Cerebellar cortex (tissue), 1 donor: ENCODE data around the gene ZNF574.

Experiments used
- DNase-seq: peaks from one replicate; pipeline ENCODE4 v3.0.0-alpha.2; 2015; ENCODE audit warnings: low spot score

The ZNF574 gene

DNA sequence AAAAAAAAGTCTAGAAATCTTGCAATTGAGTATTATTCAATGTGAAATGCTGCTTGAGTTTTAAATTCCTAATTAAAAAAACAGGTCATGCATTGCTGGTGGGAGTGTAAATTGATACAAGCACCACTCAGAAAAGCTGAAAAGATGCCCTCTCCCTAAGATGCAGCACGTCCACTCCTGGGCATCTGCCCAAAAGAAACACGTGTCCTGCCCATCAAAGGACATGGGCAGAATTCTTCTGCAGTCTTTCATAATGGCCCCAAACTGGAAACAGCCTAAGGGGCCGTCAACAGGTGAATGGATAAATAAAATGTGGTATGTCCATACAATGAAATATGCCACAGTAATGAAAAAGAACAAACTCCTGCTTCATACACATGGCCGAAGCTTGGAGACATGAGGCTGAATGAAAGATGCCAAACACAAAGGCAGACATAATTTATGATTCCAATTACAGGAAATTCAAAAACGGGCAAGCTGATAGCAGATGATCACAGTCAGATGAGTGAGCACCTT, 48.5 kb downstream of the ZNF574 start:
- no peak for DNase-seq

GRCh38 chr19:42125536-42125935, 49.6 kb downstream of the ZNF574 start:
- DNase-seq, result no peak

DNA sequence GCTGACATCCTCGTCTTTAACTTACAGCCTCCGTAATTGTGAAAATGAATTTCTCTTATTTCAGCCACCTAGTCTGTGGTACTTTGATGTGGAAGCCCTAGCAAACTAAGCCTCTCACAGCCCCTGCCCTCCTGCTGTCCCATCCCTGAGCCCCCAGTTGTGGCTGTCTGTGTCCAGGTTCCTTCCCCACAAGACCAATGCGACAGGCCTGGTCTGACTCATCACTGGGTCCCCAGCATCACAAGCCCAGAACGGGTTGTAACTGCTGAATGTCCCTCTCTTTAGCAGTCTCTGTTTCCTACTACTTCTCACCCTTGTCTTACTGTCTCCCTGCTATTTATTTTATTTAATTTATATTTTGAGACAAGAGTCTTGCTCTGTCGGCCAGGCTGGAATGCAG, 50.6 kb downstream of the ZNF574 start:
- no peak for DNase-seq

DNA sequence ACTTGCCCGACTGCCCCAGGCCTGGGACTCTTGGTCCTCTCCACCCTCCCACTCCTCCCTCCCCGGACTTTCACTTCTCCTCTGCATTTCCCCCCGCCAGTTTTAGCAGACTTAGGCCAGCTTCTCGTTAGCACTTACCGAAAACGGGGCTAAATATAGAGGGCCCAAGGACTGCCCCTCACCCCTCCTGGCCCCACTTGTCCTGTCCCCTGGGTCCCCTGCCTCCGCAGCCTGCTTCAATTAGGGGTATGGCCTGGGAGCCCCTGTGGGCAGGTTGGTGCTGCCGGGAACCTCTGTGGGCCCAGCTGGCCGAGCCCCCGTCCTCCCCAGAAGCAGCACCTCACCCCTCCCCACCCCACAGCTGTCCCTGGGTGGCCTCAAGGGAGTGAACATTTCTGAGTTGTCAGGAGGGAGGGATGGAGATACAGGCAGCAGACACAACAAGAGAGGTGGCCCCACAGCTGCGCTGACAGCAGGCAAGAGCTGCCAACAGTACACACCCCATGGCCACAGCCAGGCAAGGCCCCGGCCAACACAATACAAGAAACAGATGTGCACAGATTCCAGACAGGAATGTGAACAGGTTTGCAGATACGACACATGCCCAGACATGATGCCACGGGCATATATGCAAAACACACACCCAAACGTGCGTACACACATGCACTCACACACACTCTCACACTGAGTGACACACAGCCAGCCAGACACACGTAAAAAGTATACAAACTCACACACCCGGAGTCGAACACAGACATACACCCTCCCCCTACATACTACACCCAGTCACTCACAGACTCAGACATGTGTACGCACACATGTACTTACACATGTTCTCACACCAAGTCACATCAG, 53.7 kb downstream of the ZNF574 start:
- no peak for DNase-seq

DNA sequence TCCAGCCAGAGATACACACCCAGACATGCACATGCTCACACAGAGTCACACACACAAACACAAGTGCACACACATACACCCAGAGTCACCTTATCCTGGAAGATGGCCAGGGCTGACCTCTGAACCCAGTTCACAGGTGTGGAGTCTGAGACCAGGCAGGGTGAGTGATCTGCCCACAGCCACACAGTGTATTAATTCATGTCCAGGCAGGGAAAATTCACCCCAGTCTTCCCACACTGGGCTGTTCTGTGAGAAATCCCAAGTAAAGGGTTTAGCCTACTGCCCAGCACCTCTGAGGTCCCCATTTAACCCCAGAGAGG, 54.2 kb downstream of the ZNF574 start:
- DNase-seq, result no peak
